Mesothelial cell of epicardium (in vitro differentiated cells): ENCODE results near the gene SOX5. TPM values are rescaled to one million over a fixed set of nuclear protein-coding genes. Genes with fewer than 3 reads are reported as not detected.

ENCODE experiments used
- DNase-seq, 2 experiments: peaks; one replicate each; pipeline ENCODE4 v3.0.0; 2021; ENCODE audit warnings: low spot score in 2 of 2; ENCODE audit not compliant: unreplicated experiment in 2 of 2
- H3K27ac Mint-ChIP-seq: 2 replicates; pipeline ENCODE4 v1.8.0; 2021; ENCODE audit warnings: mixed read lengths
- H3K27me3 Mint-ChIP-seq: 2 replicates; pipeline ENCODE4 v1.8.0; 2021; ENCODE audit warnings: low read depth, mixed read lengths
- H3K36me3 Mint-ChIP-seq: 2 replicates; pipeline ENCODE4 v1.8.0; 2021; ENCODE audit warnings: mixed read lengths
- H3K4me1 Mint-ChIP-seq: 2 replicates; pipeline ENCODE4 v1.8.0; 2021; ENCODE audit warnings: mixed read lengths
- H3K4me3 Mint-ChIP-seq: 2 replicates; pipeline ENCODE4 v1.8.0; 2021; ENCODE audit warnings: mild to moderate bottlenecking, moderate library complexity, mixed read lengths
- H3K9me3 Mint-ChIP-seq: 2 replicates; pipeline ENCODE4 v1.8.0; 2021; ENCODE audit warnings: mixed read lengths
- CTCF ChIP-seq: fragments of 200-600 bp; sonication (generic); IDR thresholded peaks from one replicate; pipeline ENCODE4 v1.5.0; 2021; ENCODE audit warnings: antibody characterized with exemption; ENCODE audit not compliant: unreplicated experiment
- total RNA-seq: library from RNA; stranded (reverse); gene quantifications from 3 replicates; pipeline ENCODE4 v1.2.1, GENCODE V29; 2021

SOX5 gene
- total RNA-seq, 1 donor from 2014 or later, result 18.4 TPM

DNA sequence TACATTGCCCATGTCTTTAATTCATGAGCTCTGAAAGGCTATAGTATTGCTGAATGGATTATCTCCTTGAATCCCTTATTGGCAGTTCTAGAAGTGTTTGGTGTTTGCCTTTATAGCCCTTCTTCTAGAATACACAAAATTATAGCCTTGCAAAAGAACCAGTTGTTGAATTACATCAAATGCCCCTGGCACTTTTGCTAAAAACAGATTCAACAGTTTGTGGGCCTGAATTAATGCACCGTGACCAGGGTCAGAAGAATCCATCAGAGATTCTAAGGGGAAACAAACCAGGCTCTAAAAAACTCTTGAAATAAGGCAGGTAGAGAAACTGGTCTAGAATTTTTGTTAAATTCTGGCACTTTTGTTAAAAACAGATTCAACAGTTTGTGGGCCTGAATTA lies 197.8 kb downstream of the SOX5 start:
- DNase-seq, result no peak
- H3K27ac Mint-ChIP-seq, result no peak overlapping the region
- peaks cover 18% of the 10 kb centered on the region for H3K4me1 Mint-ChIP-seq
- H3K36me3 Mint-ChIP-seq, result no peaks in the 10 kb centered on the region
- TF ChIP-seq CTCF, result no peak
- peaks cover 7% of the 10 kb centered on the region for H3K9me3 Mint-ChIP-seq
- no peaks in the 10 kb centered on the region for H3K27me3 Mint-ChIP-seq
- no peak overlapping the region for H3K4me3 Mint-ChIP-seq

GRCh38 chr12:23750923-23751322 lies 198.5 kb downstream of the SOX5 start:
- Mint-ChIP-seq H3K9me3 (peaks cover 7% of the 10 kb centered on the region), H3K27me3 (no peaks in the 10 kb centered on the region), H3K27ac (no peak overlapping the region), H3K4me1 (peaks cover 18% of the 10 kb centered on the region), H3K4me3 (no peak overlapping the region), H3K36me3 (no peaks in the 10 kb centered on the region)
- DNase-seq, result no peak
- TF ChIP-seq CTCF, result no peak

DNA sequence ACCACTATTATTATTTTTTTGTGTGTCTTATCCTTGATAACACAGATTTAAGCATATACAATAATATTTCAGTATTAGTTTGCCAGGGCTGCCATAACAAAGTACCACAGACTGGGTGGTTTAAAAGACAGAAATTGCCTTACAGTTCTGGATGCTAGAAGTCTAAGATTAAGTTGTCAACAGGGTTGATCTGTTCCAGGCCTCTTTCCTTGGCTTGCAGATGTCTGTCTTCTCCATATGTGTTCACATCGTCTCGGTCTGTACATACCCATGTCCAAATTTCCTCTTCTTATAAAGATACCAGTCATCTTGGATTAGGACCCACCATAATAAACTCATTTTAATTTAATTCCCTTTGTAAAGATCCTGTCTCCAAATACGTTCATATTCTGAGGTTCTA lies 204.8 kb downstream of the SOX5 start:
- no peaks in the 10 kb centered on the region for H3K4me1 Mint-ChIP-seq
- H3K9me3 Mint-ChIP-seq, result peaks cover 7% of the 10 kb centered on the region
- no peak overlapping the region for H3K4me3 Mint-ChIP-seq
- H3K36me3 Mint-ChIP-seq, result peaks cover 4% of the 10 kb centered on the region
- H3K27ac Mint-ChIP-seq, result no peak overlapping the region
- H3K27me3 Mint-ChIP-seq, result no peaks in the 10 kb centered on the region
- no peak for DNase-seq
- TF ChIP-seq CTCF, result no peak

- H3K9me3 Mint-ChIP-seq, result peaks cover 7% of the 10 kb centered on the region
- TF ChIP-seq CTCF, result no peak
- H3K4me3 Mint-ChIP-seq, result no peak overlapping the region
- peaks cover 5% of the 10 kb centered on the region for H3K36me3 Mint-ChIP-seq
- no peaks in the 10 kb centered on the region for H3K27me3 Mint-ChIP-seq
- no peak for DNase-seq
- H3K4me1 Mint-ChIP-seq, result no peaks in the 10 kb centered on the region
- no peak overlapping the region for H3K27ac Mint-ChIP-seq
Measured at GRCh38 chr12:23742574-23742973, 206.9 kb downstream of the SOX5 start.

DNA sequence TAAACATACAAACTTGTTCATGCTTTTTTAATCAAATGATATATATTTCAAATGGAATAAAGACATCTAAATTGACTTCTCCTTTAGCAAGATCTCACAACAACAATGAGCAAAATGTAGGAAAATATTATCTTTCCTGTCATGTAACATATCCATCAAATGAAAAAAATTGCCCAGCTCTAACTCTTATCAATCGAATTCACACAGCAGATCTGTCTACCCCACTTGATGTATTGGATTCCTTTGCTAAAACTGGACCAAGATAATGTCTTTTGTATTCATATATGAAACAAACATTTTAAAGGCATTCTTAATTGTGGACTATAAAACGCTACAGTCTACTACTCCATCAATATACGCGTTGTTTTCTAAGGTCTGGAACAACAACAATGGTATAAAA lies 218.0 kb downstream of the SOX5 start:
- Mint-ChIP-seq H3K9me3 (no peaks in the 10 kb centered on the region), H3K4me1 (no peaks in the 10 kb centered on the region), H3K36me3 (no peaks in the 10 kb centered on the region), H3K27me3 (no peaks in the 10 kb centered on the region), H3K4me3 (no peak overlapping the region), H3K27ac (no peak overlapping the region)
- no peak for DNase-seq
- no peak for TF ChIP-seq CTCF

GRCh38 chr12:23731035-23731434 lies 218.4 kb downstream of the SOX5 start:
- H3K36me3 Mint-ChIP-seq, result no peaks in the 10 kb centered on the region
- H3K27me3 Mint-ChIP-seq, result no peaks in the 10 kb centered on the region
- H3K4me1 Mint-ChIP-seq, result no peaks in the 10 kb centered on the region
- no peak for DNase-seq
- no peak for TF ChIP-seq CTCF
- no peak overlapping the region for H3K4me3 Mint-ChIP-seq
- H3K9me3 Mint-ChIP-seq, result no peaks in the 10 kb centered on the region
- no peak overlapping the region for H3K27ac Mint-ChIP-seq
